Measurements from ENCODE around the gene MBOAT1. TPM values are rescaled to one million over a fixed set of nuclear protein-coding genes. Genes with fewer than 3 reads are reported as not detected.
A peak's percentile ranks its signal among the peaks of the same experiment; 100 is the strongest.
"Not testable (repeated sequence)": the region's sequence is repeated elsewhere in the genome, so short reads cannot be mapped to it uniquely, and the experiment has no call there.

Gene MBOAT1
- total RNA-seq, 1 donor: 53.3 TPM

DNA sequence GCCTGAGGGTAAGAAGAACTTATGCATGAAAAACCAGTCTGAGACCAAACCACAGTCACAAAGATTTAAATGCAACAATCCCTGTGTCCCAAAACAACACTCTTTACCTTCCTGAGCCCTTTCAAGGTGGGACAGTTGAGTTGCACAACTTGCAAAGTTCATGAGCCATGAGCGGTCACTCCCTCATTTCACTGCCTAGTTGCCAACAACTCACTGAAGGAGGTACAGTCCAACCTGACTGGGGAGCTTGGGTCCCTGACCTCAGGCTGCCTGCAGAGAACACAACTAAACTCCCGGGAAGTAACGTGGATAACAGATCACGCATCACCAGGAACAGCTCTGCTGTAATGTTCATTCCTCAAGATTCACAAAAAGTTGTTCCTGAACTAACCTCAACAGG is 69.4 kb downstream of the MBOAT1 start:
- no peak for DNase-seq (ENCODE audit: low read depth in 2 of 3, low spot score in 2 of 3)

GRCh38 chr6:20141931-20142330 is 70.3 kb downstream of the MBOAT1 start:
- DNase-seq (ENCODE audit: low read depth in 2 of 3, low spot score in 2 of 3): no peak

DNA sequence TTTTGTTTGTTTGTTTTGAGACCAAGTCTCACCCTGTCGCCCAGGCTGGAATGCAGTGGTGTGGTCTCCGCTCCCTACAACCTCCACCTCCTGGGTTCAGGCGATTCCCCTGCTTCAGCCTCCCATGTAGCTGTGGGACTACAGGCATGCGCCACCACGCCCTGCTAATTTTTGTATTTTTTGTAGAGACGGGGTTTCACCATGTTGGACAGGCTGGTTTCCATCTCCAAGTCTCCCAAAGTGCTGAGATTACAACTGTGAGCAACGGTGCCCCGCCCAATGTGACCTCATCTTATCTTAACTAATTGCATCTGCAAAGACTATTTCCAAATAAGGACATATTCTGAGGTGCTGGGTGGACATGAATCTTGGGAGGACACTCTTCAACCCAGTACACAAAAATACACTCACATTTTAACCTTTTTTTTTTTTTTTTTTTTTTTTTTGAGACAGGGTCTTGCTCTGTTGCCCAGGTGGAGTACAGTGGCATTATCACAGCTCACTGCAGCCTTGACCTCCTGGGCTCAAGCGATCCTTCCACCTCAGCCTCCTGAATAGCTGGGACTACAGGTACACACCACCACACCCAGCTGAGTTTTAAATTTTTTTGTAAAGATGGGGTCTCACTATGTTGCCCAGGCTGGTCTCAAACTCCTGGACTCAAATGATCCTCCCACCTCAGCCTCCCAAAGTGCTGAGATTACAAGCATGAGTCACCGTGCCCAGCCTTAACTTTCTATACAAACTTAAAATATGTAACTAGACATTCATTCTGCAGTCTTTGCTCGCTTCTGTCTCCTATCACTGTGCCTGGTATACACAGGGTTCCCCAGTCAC is 72.9 kb downstream of the MBOAT1 start:
- not testable (repeated sequence) for DNase-seq (ENCODE audit: low read depth in 2 of 3, low spot score in 2 of 3)

GRCh38 chr6:20137837-20138236 is 74.4 kb downstream of the MBOAT1 start:
- no peak for DNase-seq (ENCODE audit: low read depth in 2 of 3, low spot score in 2 of 3)

- no peak for DNase-seq (ENCODE audit: low read depth in 2 of 3, low spot score in 2 of 3)
These were observed 75.0 kb downstream of the MBOAT1 start for GRCh38 chr6:20137240-20137639.

GRCh38 chr6:20135677-20136268 is 76.5 kb downstream of the MBOAT1 start:
- peak in 1 of 3 donors; percentile 7 for DNase-seq (ENCODE audit: low read depth in 2 of 3, low spot score in 2 of 3)

- no peak for DNase-seq (ENCODE audit: low read depth in 2 of 3, low spot score in 2 of 3)
These were observed 77.7 kb downstream of the MBOAT1 start for GRCh38 chr6:20134613-20135012.

DNA sequence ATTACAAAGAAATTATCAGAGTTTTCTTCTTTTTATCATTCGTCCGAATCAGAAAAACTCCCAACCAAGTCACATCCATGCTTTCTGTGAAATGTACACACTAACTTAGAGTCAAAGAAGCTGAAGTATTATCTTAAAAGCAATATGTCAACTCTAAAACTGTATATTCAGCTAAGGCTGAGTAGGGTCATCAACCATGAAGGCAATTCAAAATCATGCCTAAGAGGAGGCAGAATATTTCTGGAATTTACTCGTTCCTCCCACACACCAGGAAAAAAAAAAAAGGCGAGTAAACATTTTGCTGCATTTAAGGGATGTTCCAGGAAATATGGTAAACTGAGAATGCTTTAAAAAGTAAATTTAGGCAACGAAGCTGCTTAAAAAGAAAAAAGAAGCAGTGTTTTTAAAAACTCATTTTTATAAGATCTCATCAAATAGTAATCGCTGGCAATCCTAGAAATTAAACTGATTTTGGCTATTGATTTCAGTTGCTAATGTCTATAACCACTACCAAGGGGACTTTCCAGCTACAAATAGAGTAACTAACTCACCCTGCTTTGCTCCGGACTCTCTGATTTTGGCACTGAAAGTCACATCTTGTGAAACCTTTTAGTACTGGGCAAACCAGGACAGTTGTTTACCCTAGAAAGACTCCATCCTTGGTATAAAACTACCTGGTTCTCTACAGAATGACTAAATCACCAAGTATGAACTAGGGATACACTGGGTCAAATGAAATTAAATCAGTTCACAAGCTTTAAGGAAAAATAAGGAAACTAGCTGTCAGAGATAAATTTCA is 82.8 kb downstream of the MBOAT1 start:
- DNase-seq (ENCODE audit: low read depth in 2 of 3, low spot score in 2 of 3): no peak

GRCh38 chr6:20128018-20128417 is 84.3 kb downstream of the MBOAT1 start:
- no peak for DNase-seq (ENCODE audit: low read depth in 2 of 3, low spot score in 2 of 3)

GRCh38 chr6:20126789-20127653 is 85.2 kb downstream of the MBOAT1 start:
- peak; percentile 22 to 70 (median 69) for DNase-seq (ENCODE audit: low read depth in 2 of 3, low spot score in 2 of 3)

GRCh38 chr6:20126102-20126752 is 86.0 kb downstream of the MBOAT1 start:
- no peak for DNase-seq (ENCODE audit: low read depth in 2 of 3, low spot score in 2 of 3)

GRCh38 chr6:20124545-20124944 is 87.7 kb downstream of the MBOAT1 start:
- no peak for DNase-seq (ENCODE audit: low read depth in 2 of 3, low spot score in 2 of 3)

DNA sequence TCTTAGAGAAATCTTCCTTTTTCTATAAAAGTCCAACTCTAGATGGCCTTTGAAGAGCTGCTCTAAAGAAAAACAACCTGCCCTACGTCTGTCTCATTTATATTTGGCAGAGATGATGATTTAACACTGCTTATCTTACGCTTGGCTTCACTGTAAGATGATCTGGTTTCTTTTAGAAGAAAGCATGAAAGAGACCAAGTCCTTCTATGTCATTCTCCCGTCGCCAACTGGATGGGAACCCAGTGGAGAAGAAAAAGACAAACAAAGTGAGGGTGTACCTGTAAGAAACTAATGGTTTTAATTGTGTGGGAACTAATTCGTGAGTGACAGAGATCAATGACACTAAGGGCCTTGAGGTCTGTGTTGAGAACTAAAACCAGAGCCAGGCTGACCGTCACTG is 92.8 kb downstream of the MBOAT1 start:
- no peak for DNase-seq (ENCODE audit: low read depth in 2 of 3, low spot score in 2 of 3)

GRCh38 chr6:20118892-20119291 is 93.4 kb downstream of the MBOAT1 start:
- no peak for DNase-seq (ENCODE audit: low read depth in 2 of 3, low spot score in 2 of 3)

DNA sequence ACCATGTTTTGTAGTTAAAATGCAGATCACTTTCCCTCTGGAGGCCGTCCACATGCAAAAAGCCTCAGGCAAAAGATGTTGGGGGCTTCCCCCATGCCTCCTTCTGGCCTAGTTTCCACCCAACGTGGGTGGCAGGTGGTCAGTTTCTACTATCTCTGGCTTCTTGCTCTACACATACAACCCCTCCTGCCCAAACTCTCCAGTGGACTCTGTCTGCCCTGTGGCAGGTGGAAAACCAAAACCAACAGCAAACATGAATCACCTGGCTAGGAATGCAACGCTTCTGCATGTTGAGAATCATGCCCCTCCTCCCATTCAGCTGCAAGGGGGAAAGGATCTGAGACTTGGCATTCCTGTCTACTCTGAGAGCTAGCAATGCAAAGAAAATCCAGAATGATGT is 94.8 kb downstream of the MBOAT1 start:
- no peak for DNase-seq (ENCODE audit: low read depth in 2 of 3, low spot score in 2 of 3)

DNA sequence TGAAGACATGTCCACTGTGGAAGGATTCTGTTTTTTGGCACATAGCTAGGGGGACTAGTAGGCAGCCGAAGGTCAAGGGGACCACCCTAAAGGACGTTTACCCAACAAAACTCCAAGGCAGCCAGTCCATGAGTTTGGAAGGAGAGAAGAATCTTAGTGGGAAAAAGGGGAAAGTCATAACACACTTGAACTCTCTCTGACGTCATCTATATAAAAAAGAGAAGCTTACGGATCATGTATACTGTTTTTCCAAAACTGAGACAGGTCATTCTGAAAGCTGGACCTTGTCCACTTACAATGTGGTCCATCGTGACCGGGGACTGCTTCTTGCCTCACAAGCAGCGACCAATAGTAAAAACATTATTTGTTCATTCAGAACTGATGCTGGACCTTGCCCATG is 95.5 kb downstream of the MBOAT1 start:
- DNase-seq (ENCODE audit: low read depth in 2 of 3, low spot score in 2 of 3): no peak

GRCh38 chr6:20115246-20115980 is 96.9 kb downstream of the MBOAT1 start:
- DNase-seq (ENCODE audit: low read depth in 2 of 3, low spot score in 2 of 3): no peak

- DNase-seq (ENCODE audit: low read depth in 2 of 3, low spot score in 2 of 3): no peak
These were observed 98.5 kb downstream of the MBOAT1 start for GRCh38 chr6:20113649-20114224.

DNA sequence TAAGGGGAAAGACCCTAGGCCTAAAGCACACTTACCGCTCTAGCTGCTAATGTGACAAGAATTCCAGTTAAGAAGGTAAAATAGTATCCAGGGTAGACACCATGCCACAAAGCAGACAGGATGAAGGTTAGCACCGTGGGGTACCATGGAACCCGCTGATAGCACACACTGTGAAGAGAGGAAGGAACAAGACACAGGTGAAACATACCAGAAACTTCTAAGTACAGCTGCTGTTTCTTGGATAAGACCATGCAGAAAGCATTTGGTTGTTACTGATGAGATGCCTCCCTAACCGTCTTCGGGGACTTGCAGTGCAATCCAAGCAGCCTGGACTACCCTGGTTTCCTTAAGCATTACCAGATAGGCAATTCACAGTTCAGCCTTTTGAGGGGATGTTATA is 99.4 kb downstream of the MBOAT1 start:
- DNase-seq (ENCODE audit: low read depth in 2 of 3, low spot score in 2 of 3): peak in 1 of 3 donors; percentile 8

Data from hematopoietic multipotent progenitor cell (in vitro differentiated cells).